MCF 10A (cell line): Measurements from ENCODE around the gene TEX261. TPM values are rescaled to one million over a fixed set of nuclear protein-coding genes. Genes with fewer than 3 reads are reported as not detected.

Experiments used
- BruUV-seq: library from RNA; stranded (reverse); fragments of 400-500 nt; replicated peaks from 2 replicates; lab custom pipeline; 2021; lab: Mats Ljungman, UMichigan
- CTCF ChIA-PET: fragments of 300-600 bp; sonication (Branson Sonifier 250); formaldehyde crosslinking; extraction: SDS; loops from one replicate; lab custom pipeline; 2021; ENCODE audit warnings: antibody characterized with exemption, inconsistent platforms; lab: Yijun Ruan, JAX
- POLR2A ChIA-PET: fragments of 300-600, 350-650 bp; sonication (Branson Sonifier 250); formaldehyde crosslinking; extraction: SDS; loops from one replicate; lab custom pipeline; 2020; ENCODE audit warnings: antibody characterized with exemption, inconsistent platforms; lab: Yijun Ruan, JAX
- DNase-seq: peaks from one replicate; pipeline ENCODE4 v3.0.0-alpha.2; 2018; ENCODE audit not compliant: unreplicated experiment
- H3K27ac Mint-ChIP-seq: one replicate; pipeline ENCODE4 v1.8.0; 2022; ENCODE audit warnings: mild to moderate bottlenecking, low read depth, mixed read lengths; ENCODE audit not compliant: unreplicated experiment
- H3K27me3 Mint-ChIP-seq: one replicate; pipeline ENCODE4 v1.8.0; 2022; ENCODE audit warnings: mixed read lengths; ENCODE audit not compliant: insufficient read depth, unreplicated experiment
- H3K36me3 Mint-ChIP-seq: one replicate; pipeline ENCODE4 v1.8.0; 2022; ENCODE audit warnings: mild to moderate bottlenecking, moderate library complexity, mixed read lengths; ENCODE audit not compliant: insufficient read depth, unreplicated experiment
- H3K4me1 Mint-ChIP-seq: one replicate; pipeline ENCODE4 v1.8.0; 2022; ENCODE audit warnings: mixed read lengths; ENCODE audit not compliant: insufficient read depth, unreplicated experiment
- H3K4me3 Mint-ChIP-seq: one replicate; pipeline ENCODE4 v1.8.0; 2022; ENCODE audit warnings: mild to moderate bottlenecking, moderate library complexity, mixed read lengths; ENCODE audit not compliant: unreplicated experiment
- H3K9me3 Mint-ChIP-seq: one replicate; pipeline ENCODE4 v1.8.0; 2022; ENCODE audit warnings: mixed read lengths; ENCODE audit not compliant: unreplicated experiment
- intact Hi-C: fragments of 100-400 bp; cut with micrococcal nuclease; formaldehyde crosslinking; loops from 2 replicates; pipeline ENCODE4 v1.14.1; 2022
- total RNA-seq: library from RNA; stranded (reverse); gene quantifications from 2 replicates; pipeline ENCODE4 v1.2.3, GENCODE V29; 2022
- TF ChIP-seq, protein P1 (sequence below): fragments of 200-600 bp; IDR thresholded peaks from one replicate; pipeline ENCODE4 v1.8.0; 2022; ENCODE audit warnings: antibody characterized with exemption, mild to moderate bottlenecking; ENCODE audit not compliant: unreplicated experiment

TEX261 gene
- total RNA-seq, 1 experiment from 2014 or later, result 63.2 TPM

DNA sequence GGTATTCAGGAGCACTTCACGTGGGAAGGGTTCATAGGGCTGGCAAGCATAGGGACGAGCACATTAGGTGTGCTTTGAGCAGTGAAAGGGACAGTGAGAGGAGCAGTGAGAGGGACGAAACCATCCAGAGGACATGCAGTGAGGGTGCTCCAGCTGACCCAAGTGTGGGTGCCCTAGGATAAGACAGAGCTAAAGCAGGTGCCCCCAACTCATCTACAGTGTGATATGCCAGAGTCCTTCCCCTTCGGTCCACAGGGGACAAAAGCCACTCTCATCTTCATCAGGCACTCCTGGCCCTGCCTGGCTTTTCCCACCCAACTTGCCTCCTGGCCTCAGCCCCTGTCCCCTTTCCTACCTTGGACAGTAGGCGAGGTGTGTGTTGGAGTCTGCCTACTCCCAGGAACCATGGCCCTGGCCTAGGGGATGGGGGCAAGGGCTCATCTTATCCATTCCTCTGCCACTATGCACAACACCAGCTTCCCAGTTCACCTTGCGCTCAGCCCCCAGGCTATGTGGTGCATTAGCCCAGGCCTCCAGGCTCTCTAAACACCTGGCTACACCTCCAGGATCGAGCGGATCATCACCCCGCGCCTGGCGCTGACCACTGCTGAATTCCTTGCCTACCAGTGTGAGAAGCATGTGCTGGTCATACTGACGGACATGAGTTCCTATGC, 32.3 kb downstream of the TEX261 start:
- TF ChIP-seq, protein P1, sequence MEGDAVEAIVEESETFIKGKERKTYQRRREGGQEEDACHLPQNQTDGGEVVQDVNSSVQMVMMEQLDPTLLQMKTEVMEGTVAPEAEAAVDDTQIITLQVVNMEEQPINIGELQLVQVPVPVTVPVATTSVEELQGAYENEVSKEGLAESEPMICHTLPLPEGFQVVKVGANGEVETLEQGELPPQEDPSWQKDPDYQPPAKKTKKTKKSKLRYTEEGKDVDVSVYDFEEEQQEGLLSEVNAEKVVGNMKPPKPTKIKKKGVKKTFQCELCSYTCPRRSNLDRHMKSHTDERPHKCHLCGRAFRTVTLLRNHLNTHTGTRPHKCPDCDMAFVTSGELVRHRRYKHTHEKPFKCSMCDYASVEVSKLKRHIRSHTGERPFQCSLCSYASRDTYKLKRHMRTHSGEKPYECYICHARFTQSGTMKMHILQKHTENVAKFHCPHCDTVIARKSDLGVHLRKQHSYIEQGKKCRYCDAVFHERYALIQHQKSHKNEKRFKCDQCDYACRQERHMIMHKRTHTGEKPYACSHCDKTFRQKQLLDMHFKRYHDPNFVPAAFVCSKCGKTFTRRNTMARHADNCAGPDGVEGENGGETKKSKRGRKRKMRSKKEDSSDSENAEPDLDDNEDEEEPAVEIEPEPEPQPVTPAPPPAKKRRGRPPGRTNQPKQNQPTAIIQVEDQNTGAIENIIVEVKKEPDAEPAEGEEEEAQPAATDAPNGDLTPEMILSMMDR, result no peak
- no peak for DNase-seq
- no peak overlapping the region for H3K4me3 Mint-ChIP-seq
- BruUV-seq, result no TSS peak
- intact Hi-C loops, result no loop called here
- H3K9me3 Mint-ChIP-seq, result no peaks in the 10 kb centered on the region
- no peaks in the 10 kb centered on the region for H3K4me1 Mint-ChIP-seq
- H3K36me3 Mint-ChIP-seq, result no peaks in the 10 kb centered on the region
- H3K27ac Mint-ChIP-seq, result no peak overlapping the region
- H3K27me3 Mint-ChIP-seq, result peaks cover 33% of the 10 kb centered on the region
- ChIA-PET POLR2A (no interaction called here), CTCF (interaction anchor here (0.8 kb wide), 1 partner anchor 37 kb away, joined by 3 read pairs; no protein-coding TSS in a partner anchor)

DNA sequence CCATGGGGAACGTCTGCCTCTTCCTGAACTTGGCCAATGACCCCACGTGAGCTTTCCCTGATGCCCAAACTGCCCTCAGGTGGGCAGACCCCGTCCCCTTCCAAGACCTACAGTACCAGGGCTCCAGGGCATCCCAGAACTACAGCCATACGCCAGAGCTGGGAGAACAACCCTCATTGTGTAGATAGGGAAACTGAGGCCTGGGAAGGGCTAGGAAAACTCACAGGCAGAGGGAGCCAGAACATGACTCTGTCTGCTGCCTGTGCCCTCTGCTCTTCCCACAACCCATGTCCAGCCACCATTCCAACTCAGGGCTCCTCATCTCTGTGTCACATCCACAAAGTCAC, 33.1 kb downstream of the TEX261 start:
- TF ChIP-seq, protein P1, result no peak
- no TSS peak for BruUV-seq
- H3K9me3 Mint-ChIP-seq, result no peaks in the 10 kb centered on the region
- intact Hi-C loops, result no loop called here
- ChIA-PET POLR2A (no interaction called here), CTCF (interaction anchor here (0.7 to 1.3 kb wide), 2 partner anchors 12 to 164 kb away, joined by 3 read pairs; no protein-coding TSS in a partner anchor)
- H3K36me3 Mint-ChIP-seq, result no peaks in the 10 kb centered on the region
- H3K27ac Mint-ChIP-seq, result no peak overlapping the region
- H3K27me3 Mint-ChIP-seq, result peaks cover 40% of the 10 kb centered on the region
- H3K4me1 Mint-ChIP-seq, result no peaks in the 10 kb centered on the region
- no peak for DNase-seq
- no peak overlapping the region for H3K4me3 Mint-ChIP-seq

DNA sequence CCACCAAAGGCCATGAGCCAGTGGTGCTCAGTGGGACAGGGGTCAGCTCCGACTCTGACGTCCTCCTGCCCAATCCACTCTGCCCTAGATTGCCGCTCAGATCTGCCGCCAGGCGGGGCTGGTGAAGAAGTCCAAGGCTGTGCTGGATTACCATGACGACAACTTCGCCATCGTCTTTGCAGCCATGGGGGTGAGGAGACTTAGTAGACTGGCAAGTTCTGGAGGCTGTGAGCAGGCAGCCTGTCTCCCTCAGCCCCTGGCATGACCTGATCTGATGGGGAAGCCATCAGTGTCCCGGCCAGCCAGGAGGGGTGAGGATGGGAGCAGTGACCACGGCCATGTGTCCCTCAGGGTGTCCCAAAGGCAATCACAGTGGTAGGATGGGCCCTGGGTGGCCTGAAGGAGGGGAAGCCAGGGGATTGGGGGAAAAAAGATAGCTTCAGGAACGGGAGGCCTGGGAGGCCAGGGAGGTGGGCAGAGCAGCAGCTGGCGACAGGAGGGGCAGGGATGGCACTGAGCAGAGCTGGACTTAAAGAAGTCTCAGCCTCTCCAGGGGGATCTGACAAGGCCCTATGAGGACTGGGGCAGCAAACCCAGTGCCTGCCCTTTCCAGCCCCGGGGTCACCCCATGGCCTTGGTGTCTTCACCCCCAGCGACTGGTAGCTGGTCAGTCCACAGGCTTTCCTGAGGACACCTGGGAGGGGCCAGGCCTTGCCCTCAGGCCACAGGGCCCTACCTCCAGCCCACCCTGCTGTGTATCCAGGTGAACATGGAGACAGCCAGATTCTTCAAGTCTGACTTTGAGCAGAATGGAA, 33.6 kb downstream of the TEX261 start:
- no peaks in the 10 kb centered on the region for H3K36me3 Mint-ChIP-seq
- peaks cover 46% of the 10 kb centered on the region for H3K27me3 Mint-ChIP-seq
- ChIA-PET CTCF (interaction anchor here (0.6 to 1.5 kb wide), 7 partner anchors 10 to 163 kb away, joined by 3 to 6 read pairs (median 4); no protein-coding TSS in a partner anchor), POLR2A (no interaction called here)
- no peaks in the 10 kb centered on the region for H3K9me3 Mint-ChIP-seq
- BruUV-seq, result no TSS peak
- no peaks in the 10 kb centered on the region for H3K4me1 Mint-ChIP-seq
- DNase-seq, result no peak
- TF ChIP-seq, protein P1, result no peak
- no peak overlapping the region for H3K4me3 Mint-ChIP-seq
- H3K27ac Mint-ChIP-seq, result no peak overlapping the region
- intact Hi-C loops, result no loop called here
